SK-N-DZ (cell line): ENCODE results near the gene NUFIP1.

Experiments
- small RNA-seq, 2 experiments: library from RNA; depleted of rRNA; stranded (forward); fragments of <200 nt; gene quantifications; one replicate each; pipeline ENCODE3, GENCODE V24; 2014

NUFIP1 gene

Small RNA genes lying within 50 kb of the gene (small RNA-seq; reads per million reads assigned to genes)
- 0.03 to 20.0 reads per million in 2 experiments for gene RN7SL49P
